GM12892 (cell line): ENCODE results near the gene CDRT4.
"Not testable (repeated sequence)": the region's sequence is repeated elsewhere in the genome, so short reads cannot be mapped to it uniquely, and the experiment has no call there.

Experiments used
- DNase-seq: peaks from one replicate; pipeline ENCODE4 v3.0.0; 2011; ENCODE audit not compliant: insufficient read length
- FAIRE-seq: peaks from 2 replicates; lab custom pipeline; 2011; peaks lifted over from hg19 to GRCh38; lab: Jason Lieb, UNC
- POLR2A ChIP-seq: IDR thresholded peaks from 2 replicates; pipeline ENCODE4 v1.6.1; 2011; ENCODE audit warnings: low read depth, low read length, control low read depth
- POLR2AphosphoS5 ChIP-seq: IDR thresholded peaks from 2 replicates; pipeline ENCODE4 v1.6.1; 2011; ENCODE audit warnings: low read depth, low read length, control low read depth
- TAF1 ChIP-seq: IDR thresholded peaks from 2 replicates; pipeline ENCODE4 v1.6.1; 2011; ENCODE audit warnings: low read depth, mild to moderate bottlenecking, control low read depth, low read length, borderline replicate concordance

CDRT4 gene

DNA sequence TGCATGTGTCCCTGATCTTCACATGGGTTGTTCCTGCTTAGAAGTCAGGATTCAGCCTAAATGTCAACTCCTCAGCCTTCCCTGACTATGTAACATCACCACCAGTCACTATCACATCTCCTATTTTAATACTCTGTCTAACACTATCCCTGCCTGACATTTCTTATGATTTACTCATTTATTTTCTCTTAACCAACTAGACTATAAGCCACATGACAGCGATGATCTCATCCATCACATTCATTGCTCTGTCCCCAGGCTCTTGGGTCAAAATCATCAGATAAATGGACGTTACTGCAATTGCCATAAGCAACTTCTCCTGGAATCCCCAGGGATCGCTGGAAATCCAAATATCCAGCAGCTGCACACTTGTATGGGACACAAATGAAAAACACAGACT, 15.7 kb downstream of the CDRT4 start:
- no peak for TF ChIP-seq POLR2AphosphoS5
- TF ChIP-seq TAF1 = no peak
- TF ChIP-seq POLR2A = no peak
- DNase-seq (no peak), FAIRE-seq (no peak)

DNA sequence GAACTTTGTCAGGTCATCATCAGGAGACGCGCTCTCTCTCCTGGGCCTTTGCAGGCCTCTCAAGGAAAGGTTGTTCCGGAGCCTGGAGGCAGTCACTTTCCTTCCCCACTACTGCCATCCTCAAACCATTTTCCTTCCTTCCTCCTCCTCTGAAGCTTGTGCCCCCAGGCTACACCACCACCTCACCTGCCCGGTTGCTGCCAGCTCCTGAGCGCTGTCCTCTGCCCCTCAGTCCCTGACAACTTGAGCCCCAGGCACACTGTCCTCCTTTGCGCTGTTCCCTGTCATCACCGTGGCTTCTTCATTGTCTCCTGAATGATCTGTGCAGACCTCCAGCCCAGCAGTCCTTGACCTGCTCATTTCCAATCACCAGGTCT, 18.9 kb downstream of the CDRT4 start:
- DNase-seq (no peak), FAIRE-seq (no peak)
- TF ChIP-seq POLR2AphosphoS5 (no peak), POLR2A (no peak), TAF1 (no peak)

GRCh38 chr17:15447928-15448579, 19.4 kb downstream of the CDRT4 start:
- no peak for FAIRE-seq
- no peak for DNase-seq
- TF ChIP-seq POLR2AphosphoS5 (no peak), POLR2A (no peak), TAF1 (no peak)

GRCh38 chr17:15446036-15446435, 21.4 kb downstream of the CDRT4 start:
- no peak for FAIRE-seq
- DNase-seq = no peak
- TF ChIP-seq POLR2A (no peak), POLR2AphosphoS5 (no peak), TAF1 (no peak)

DNA sequence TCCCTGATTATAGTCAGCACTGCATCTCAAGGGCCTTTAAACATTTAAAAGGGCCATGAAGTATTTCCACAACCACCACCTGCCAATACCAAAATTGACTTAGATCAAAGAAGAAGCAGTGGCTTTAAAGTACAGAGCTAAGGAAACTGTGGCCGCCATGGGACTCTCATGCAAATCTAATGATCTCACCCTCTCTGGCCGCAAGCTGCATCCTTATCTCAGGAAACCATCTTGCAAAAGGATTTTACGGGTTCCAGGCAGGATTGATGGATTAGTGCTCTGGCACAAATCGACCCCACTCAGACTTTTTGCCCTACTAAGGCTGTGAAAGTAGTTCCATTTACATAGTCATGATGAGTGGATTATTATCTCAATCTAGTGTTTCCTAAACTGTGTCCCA, 22.6 kb downstream of the CDRT4 start:
- TF ChIP-seq TAF1 (no peak), POLR2A (no peak), POLR2AphosphoS5 (no peak)
- FAIRE-seq (no peak), DNase-seq (no peak)

- FAIRE-seq (no peak), DNase-seq (no peak)
- no peak for TF ChIP-seq TAF1
- TF ChIP-seq POLR2AphosphoS5 = no peak
- TF ChIP-seq POLR2A = no peak
Measured at GRCh38 chr17:15442311-15443180, 24.9 kb downstream of the CDRT4 start.

DNA sequence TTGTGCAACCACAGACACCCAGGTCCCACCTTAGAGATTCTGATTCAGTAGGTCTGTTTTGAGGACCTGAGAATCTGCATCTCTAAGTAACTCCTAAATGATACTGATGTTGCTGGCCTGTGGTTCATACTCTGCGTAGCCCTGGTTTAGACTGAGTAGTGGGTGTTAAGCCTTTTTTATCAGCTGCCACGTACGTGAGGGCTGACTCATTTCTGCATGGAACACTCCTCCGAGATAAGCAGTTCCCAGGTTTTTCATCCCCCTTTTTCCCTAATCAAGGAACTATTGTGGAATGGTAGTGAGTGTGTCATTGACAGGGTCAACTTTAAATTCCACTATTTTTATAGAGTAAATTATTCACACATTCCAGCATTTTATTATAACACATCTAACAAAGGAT, 26.1 kb downstream of the CDRT4 start:
- no peak for DNase-seq
- no peak for TF ChIP-seq TAF1
- TF ChIP-seq POLR2AphosphoS5 = no peak
- no peak for TF ChIP-seq POLR2A
- no peak for FAIRE-seq

DNA sequence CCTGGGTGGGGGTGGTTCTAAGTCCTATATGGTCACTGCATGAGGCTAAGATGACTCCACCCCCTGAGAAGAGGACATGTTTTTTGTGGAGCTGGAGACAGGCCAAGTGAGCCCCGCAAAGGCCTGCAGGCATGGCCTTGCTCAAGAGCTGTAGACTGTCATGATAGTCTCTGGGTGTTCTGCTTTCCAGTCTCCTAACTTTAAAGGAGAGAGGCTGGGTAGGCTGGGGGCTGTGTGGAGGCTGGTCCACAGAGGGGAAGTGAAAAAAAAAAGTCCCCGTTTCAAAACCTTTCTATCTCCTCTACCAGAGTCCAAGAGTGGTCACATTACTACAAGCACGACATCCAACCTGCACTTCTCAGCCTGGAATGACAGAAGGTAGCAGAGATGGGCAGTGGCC, 27.1 kb downstream of the CDRT4 start:
- no peak for TF ChIP-seq POLR2A
- TF ChIP-seq POLR2AphosphoS5 = no peak
- no peak for TF ChIP-seq TAF1
- FAIRE-seq (no peak), DNase-seq (no peak)

DNA sequence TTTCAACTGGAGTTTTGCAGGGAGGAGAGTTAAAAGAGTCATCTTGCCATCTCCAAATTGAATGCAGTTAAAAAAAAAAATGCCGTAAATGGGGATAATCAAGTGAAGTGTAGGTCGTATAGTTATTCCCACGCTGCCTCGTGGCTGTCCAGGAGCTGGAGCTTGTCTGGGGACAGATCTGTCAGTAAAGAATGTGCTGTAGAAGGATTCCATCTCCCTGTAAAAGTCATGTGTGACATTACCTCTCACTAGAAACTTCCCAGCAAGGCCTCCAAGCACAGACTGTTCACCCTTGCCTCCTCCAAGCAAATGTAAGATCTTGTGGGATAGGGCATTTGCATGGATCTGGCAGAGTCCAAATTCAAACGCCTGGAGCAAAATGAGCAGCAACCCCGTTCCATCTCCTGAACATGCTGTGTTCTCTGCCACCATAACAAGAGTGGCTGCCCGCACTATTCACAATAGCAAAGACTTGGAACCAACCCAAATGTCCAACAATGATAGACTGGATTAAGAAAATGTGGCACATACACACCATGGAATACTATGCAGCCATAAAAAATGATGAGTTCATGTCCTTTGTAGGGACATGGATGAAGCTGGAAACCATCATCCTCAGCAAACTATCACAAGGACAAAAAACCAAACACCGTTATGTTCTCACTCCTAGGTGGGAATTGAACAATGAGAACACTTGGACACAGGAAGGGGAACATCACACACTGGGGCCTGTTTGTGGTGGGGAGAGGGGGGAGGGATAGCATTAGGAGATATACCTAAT, 28.0 kb downstream of the CDRT4 start:
- FAIRE-seq, DNase-seq: not testable (repeated sequence)

GRCh38 chr17:15438491-15439105, 28.8 kb downstream of the CDRT4 start:
- FAIRE-seq = no peak
- DNase-seq = no peak
- TF ChIP-seq POLR2A (no peak), TAF1 (no peak), POLR2AphosphoS5 (no peak)

DNA sequence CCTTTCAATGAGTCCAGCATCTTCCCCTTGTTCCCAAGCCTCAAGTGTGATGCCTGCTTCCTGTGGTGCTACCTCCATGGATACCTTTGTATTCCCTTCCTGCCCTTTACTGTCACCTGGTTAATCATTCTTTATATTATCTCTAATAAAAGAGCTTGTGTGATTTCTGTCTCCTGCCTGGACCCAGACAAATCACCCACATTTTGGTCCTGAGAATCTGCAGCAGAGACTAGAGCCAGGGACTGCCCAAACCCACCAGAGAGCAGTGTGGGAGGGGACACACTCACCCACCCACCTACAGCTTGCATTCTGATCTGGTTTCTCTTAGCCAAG, 30.2 kb downstream of the CDRT4 start:
- no peak for FAIRE-seq
- TF ChIP-seq POLR2AphosphoS5 = no peak
- TF ChIP-seq POLR2A = no peak
- no peak for TF ChIP-seq TAF1
- no peak for DNase-seq
